Measurements from ENCODE around the gene OR9A2. TPM values are rescaled to one million over a fixed set of nuclear protein-coding genes. Genes with fewer than 3 reads are reported as not detected.

OR9A2 gene
- total RNA-seq, 1 experiment from 2014 or later: not detected

DNA sequence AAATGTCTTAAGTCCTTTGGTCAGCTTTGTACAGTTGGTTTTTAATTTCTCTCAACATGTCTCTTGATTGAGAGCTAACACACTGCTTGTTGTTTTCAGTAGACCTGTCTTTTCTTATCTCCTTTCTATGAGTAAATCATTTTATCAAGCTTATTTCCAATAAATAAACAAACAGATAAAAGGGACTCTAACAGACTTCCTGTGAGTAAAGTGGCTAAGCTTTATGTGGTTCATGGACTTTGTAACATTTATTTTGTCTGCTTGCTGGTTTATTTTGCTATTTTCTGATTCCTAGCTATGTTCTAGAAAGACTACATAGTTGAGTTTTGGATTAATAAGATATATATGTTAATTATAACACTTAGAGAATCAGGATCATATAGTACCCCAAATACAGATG, 27.1 kb downstream of the OR9A2 start:
- Histone ChIP-seq H3K27me3 (ENCODE audit: insufficient read depth, low read length) (no peaks in the 10 kb centered on the region), H4K91ac (ENCODE audit: insufficient read length, low read depth, low read length) (no peak overlapping the region), H4K8ac (replicated peaks; ENCODE audit: insufficient read length, low read depth, low read length) (no peak overlapping the region), H3T11ph (ENCODE audit: low read length) (no peak overlapping the region), H3K56ac (ENCODE audit: insufficient read length, low read depth, low read length) (no peak overlapping the region), H3K4me1 (ENCODE audit: insufficient read depth, low read length) (no peaks in the 10 kb centered on the region), H3K79me1 (ENCODE audit: insufficient read depth, low read depth, low read length, poor library complexity, severe bottlenecking) (no peaks in the 10 kb centered on the region), H2BK20ac (ENCODE audit: low read depth, low read length, poor library complexity, severe bottlenecking) (no peak overlapping the region), H3K23ac (ENCODE audit: insufficient read length, low read depth, low read length) (no peak overlapping the region), H2AK5ac (ENCODE audit: insufficient read length, low read length) (no peak overlapping the region), H3K4ac (ENCODE audit: low read depth, low read length) (no peak overlapping the region), H2AFZ (ENCODE audit: low read length) (no peak overlapping the region), H3K14ac (ENCODE audit: insufficient read depth, low read length) (no peak overlapping the region), H3K79me2 (ENCODE audit: insufficient read depth, low read length) (no peaks in the 10 kb centered on the region), H3K9ac (ENCODE audit: extremely low read depth, insufficient read length, low read length) (no peak overlapping the region), H2BK12ac (ENCODE audit: insufficient read length, low read depth, low read length) (no peak overlapping the region), H3K18ac (ENCODE audit: insufficient read length, low read depth, low read length) (no peak overlapping the region), H2BK5ac (ENCODE audit: insufficient read length, low read length) (no peak overlapping the region), H4K5ac (ENCODE audit: insufficient read length, low read depth, low read length) (no peak overlapping the region), H3K9me3 (ENCODE audit: control insufficient read depth, low read depth, low read length) (no peaks in the 10 kb centered on the region), H4K20me1 (ENCODE audit: control insufficient read depth, insufficient read depth, insufficient read length) (no peaks in the 10 kb centered on the region), H2BK15ac (ENCODE audit: low read depth, low read length) (no peak overlapping the region), H3K23me2 (ENCODE audit: insufficient read length, low read depth, low read length, poor library complexity, severe bottlenecking) (no peaks in the 10 kb centered on the region), H2BK120ac (ENCODE audit: low read depth, low read length, poor library complexity, severe bottlenecking) (no peak overlapping the region), H3K4me2 (ENCODE audit: insufficient read depth, insufficient read length, low read length) (no peak overlapping the region), H3K27ac (ENCODE audit: insufficient read length, low read depth, low read length) (no peak overlapping the region)
- H3K27me3 Mint-ChIP-seq (ENCODE audit: low read depth): peaks cover 2% of the 10 kb centered on the region
- TF ChIP-seq, protein P1, sequence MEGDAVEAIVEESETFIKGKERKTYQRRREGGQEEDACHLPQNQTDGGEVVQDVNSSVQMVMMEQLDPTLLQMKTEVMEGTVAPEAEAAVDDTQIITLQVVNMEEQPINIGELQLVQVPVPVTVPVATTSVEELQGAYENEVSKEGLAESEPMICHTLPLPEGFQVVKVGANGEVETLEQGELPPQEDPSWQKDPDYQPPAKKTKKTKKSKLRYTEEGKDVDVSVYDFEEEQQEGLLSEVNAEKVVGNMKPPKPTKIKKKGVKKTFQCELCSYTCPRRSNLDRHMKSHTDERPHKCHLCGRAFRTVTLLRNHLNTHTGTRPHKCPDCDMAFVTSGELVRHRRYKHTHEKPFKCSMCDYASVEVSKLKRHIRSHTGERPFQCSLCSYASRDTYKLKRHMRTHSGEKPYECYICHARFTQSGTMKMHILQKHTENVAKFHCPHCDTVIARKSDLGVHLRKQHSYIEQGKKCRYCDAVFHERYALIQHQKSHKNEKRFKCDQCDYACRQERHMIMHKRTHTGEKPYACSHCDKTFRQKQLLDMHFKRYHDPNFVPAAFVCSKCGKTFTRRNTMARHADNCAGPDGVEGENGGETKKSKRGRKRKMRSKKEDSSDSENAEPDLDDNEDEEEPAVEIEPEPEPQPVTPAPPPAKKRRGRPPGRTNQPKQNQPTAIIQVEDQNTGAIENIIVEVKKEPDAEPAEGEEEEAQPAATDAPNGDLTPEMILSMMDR (conservative IDR thresholded peaks at IDR 0.05): no peak
- H3K4me3 Mint-ChIP-seq: no peak overlapping the region
- H3K4me1 Mint-ChIP-seq: peaks cover 0 to 6% of the 10 kb centered on the region in 2 experiments; a peak in 2 of 4 replicates
- no peak for DNase-seq
- peaks cover under 1 to 1% of the 10 kb centered on the region in 2 experiments; a peak in 3 of 5 replicates for H3K9me3 Mint-ChIP-seq
- no peaks in the 10 kb centered on the region; a peak in 1 of 7 replicates for H3K36me3 Mint-ChIP-seq (ENCODE audit: insufficient read depth in 1 of 3, low read depth in 3 of 3)
- H3K27ac Mint-ChIP-seq: no peak overlapping the region

All from H9 (cell line).